GM21367 (cell line): ENCODE measurements around the gene PGF.

Source experiments
- ATAC-seq: cut with Tn5 transposase; IDR thresholded peaks from one replicate; pipeline ENCODE4 v1.9.1; 2021; ENCODE audit not compliant: unreplicated experiment

Gene PGF

GRCh38 chr14:74979029-74979428 is 23.6 kb upstream of the PGF start:
- no peak for ATAC-seq

- ATAC-seq = no peak
These were observed 23.1 kb upstream of the PGF start for GRCh38 chr14:74978416-74978947.

- no peak for ATAC-seq
These were observed 22.5 kb upstream of the PGF start for GRCh38 chr14:74977901-74978385.

GRCh38 chr14:74977164-74977900 is 21.9 kb upstream of the PGF start:
- ATAC-seq = no peak

- ATAC-seq = no peak
These were observed 21.1 kb upstream of the PGF start for GRCh38 chr14:74976264-74977113.

- ATAC-seq = no peak
These were observed 19.8 kb upstream of the PGF start for GRCh38 chr14:74975059-74975810.

- ATAC-seq = no peak
These were observed 19.1 kb upstream of the PGF start for GRCh38 chr14:74974364-74975058.

GRCh38 chr14:74973905-74974363 is 18.5 kb upstream of the PGF start:
- ATAC-seq = no peak

- no peak for ATAC-seq
These were observed 17.7 kb upstream of the PGF start for GRCh38 chr14:74973003-74973653.

- no peak for ATAC-seq
These were observed 13.4 kb upstream of the PGF start for GRCh38 chr14:74968811-74969210.

GRCh38 chr14:74965486-74966153 is 10.2 kb upstream of the PGF start:
- ATAC-seq = no peak

- no peak for ATAC-seq
These were observed 9.5 kb upstream of the PGF start for GRCh38 chr14:74964787-74965485.

GRCh38 chr14:74963705-74964271 is 8.4 kb upstream of the PGF start:
- ATAC-seq = no peak

GRCh38 chr14:74963178-74963704 is 7.8 kb upstream of the PGF start:
- no peak for ATAC-seq

- no peak for ATAC-seq
These were observed 7.1 kb upstream of the PGF start for GRCh38 chr14:74962493-74962892.

- ATAC-seq = no peak
These were observed 6.6 kb upstream of the PGF start for GRCh38 chr14:74962046-74962445.

GRCh38 chr14:74961238-74961911 is 6.0 kb upstream of the PGF start:
- no peak for ATAC-seq

GRCh38 chr14:74960736-74961135 is 5.3 kb upstream of the PGF start:
- ATAC-seq = no peak
